ENCODE data around the gene DGKI.

DNA sequence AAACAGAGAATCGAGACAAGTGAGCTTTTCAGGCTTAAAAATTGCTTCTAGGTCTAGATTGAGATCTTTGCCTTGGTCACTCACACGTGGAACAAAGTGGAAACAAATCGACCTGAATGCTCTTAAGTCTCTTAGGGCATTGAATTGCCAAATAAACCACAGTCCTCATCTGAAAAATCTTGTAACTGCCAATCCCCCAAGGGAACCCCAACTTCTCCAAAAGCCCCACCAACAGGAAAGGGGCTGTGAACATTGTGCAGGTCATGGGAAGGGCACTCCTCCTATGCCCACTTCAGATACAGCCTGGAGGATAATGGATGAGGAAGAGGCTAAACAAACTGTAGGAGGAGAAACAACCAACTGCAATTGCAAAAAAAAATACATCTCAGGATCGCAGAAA, 91.3 kb downstream of the DGKI start:
- TF ChIP-seq, protein P1, sequence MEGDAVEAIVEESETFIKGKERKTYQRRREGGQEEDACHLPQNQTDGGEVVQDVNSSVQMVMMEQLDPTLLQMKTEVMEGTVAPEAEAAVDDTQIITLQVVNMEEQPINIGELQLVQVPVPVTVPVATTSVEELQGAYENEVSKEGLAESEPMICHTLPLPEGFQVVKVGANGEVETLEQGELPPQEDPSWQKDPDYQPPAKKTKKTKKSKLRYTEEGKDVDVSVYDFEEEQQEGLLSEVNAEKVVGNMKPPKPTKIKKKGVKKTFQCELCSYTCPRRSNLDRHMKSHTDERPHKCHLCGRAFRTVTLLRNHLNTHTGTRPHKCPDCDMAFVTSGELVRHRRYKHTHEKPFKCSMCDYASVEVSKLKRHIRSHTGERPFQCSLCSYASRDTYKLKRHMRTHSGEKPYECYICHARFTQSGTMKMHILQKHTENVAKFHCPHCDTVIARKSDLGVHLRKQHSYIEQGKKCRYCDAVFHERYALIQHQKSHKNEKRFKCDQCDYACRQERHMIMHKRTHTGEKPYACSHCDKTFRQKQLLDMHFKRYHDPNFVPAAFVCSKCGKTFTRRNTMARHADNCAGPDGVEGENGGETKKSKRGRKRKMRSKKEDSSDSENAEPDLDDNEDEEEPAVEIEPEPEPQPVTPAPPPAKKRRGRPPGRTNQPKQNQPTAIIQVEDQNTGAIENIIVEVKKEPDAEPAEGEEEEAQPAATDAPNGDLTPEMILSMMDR (IDR thresholded peaks at IDR 0.05), result no peak
- TF ChIP-seq EZH2phosphoT487 (IDR thresholded peaks at IDR 0.05), result no peak

Data from neural progenitor cell (in vitro differentiated cells).